HFF-Myc (cell line): ENCODE data around the gene PCGF5.
A peak's percentile ranks its signal among the peaks of the same experiment; 100 is the strongest.
"Not testable (repeated sequence)": the region's sequence is repeated elsewhere in the genome, so short reads cannot be mapped to it uniquely, and the experiment has no call there.

Experiments used
- DNase-seq: peaks from one replicate; pipeline ENCODE4 v3.0.0-alpha.2; 2011; ENCODE audit warnings: low read depth; ENCODE audit errors: extremely low read depth
- H3K4me3 ChIP-seq: replicated peaks from 2 replicates; pipeline ENCODE4 v1.5.1; 2011; ENCODE audit warnings: low read depth, mild to moderate bottlenecking, control low read depth, low read length
- TF ChIP-seq, protein P1 (sequence below): IDR thresholded peaks from 2 replicates; pipeline ENCODE4 v1.5.1; 2012; ENCODE audit warnings: mild to moderate bottlenecking, low read depth, low read length, control low read depth; ENCODE audit errors: missing control alignments

The PCGF5 gene

DNA sequence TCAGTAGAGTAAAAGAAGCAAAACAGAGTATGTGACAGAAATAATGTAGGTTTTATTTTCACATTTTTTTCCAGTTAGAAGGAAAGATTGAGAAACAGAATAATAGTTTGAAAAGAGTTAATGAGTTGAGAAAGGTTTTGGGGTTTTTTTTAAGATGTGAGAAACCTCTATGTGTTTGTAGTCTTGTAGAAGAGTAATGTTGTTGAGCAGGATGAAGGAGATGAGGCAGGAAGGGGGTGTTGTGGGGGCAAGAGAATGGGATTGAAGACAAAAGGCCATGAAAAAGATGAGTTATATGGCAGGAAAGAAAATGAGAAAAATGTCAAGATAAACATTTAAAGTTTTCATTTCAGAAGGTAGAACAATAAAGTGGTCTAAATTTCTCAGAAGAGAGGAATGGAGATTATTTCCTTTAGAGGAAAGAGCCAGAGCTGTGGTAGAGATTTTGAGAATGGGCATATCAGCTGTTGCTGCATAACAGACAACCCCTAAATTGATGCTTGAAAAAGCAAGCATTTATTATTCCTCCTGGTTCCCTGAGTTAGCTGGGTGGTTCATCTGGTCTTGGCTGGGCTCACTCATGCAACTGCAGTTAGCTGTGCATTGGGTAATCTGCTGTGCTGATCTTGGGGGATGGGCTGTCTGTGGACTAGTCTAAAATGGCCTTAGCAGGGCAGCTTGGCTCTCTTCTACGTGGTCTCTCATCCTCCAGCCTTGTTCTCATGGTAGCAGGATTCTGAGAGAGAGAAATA lies 27.1 kb downstream of the PCGF5 start:
- H3K4me3 ChIP-seq: no peak overlapping the region
- no peak for DNase-seq
- TF ChIP-seq, protein P1, sequence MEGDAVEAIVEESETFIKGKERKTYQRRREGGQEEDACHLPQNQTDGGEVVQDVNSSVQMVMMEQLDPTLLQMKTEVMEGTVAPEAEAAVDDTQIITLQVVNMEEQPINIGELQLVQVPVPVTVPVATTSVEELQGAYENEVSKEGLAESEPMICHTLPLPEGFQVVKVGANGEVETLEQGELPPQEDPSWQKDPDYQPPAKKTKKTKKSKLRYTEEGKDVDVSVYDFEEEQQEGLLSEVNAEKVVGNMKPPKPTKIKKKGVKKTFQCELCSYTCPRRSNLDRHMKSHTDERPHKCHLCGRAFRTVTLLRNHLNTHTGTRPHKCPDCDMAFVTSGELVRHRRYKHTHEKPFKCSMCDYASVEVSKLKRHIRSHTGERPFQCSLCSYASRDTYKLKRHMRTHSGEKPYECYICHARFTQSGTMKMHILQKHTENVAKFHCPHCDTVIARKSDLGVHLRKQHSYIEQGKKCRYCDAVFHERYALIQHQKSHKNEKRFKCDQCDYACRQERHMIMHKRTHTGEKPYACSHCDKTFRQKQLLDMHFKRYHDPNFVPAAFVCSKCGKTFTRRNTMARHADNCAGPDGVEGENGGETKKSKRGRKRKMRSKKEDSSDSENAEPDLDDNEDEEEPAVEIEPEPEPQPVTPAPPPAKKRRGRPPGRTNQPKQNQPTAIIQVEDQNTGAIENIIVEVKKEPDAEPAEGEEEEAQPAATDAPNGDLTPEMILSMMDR: no peak

DNA sequence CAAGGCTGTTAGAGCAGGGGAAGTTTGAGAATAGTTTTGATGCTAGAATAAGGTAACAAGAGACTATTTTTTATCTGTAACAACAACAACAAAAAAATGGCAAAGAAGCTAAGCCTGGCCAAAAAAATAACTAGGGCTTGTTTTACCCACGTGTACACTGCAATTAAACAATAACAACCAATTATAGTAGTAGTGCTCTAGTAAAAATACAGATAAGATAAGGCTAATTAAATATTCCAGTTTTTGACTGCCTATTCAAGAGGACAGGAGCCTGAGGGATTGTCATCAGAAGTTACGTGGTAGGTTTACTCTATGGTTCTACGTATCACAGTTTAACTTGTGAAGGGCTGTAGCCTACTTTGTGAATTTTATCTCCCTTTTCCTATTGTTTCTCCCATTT lies 29.2 kb downstream of the PCGF5 start:
- TF ChIP-seq, protein P1: no peak
- H3K4me3 ChIP-seq: no peak overlapping the region
- DNase-seq: no peak

DNA sequence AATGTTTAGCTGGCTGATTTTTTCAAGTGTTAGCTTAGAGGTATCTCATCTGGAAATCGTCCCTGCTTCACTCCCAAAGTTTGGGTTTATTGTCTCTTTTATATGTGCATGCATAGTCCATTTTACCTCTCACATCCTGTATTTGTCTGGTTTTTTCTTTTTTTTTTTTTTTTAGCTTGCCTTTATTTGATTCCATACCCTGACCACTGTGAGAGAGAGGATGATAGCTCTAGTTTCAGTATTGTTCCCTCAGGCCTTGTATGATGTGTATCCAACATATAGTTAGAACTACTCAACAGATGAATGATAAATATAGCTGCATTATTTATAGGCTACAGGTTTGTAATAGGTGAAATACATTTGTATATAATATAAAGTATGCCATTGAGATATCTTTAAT lies 29.9 kb downstream of the PCGF5 start:
- no peak for DNase-seq
- TF ChIP-seq, protein P1: no peak
- H3K4me3 ChIP-seq: no peak overlapping the region

DNA sequence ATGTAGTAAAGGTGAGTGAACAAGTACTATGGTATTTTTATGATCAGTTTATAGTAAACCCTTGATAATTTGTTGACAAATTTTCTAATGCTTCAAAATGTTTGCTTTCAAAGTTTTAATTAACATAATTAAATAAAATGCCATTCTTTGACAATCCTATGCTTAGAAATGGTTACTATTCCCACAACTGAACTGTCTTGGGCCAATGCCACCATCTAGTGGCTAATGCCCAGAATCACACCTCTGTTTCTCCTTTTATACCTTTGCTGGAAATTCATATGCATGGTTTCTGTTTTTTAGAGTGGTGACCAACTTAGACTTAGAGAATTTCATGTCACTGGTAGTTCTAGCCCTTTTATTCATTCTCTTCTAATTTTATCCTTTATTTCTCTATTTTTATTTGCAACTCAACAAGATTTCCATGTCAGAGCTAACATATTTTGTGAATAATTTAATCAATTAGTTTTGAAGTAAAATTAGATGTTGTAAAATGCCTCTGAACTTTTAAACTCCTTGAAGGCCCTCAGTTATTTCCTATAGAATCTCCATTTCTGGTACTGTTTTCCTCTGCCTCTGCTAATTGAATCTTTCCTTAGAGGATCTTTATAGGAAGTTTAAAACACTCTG lies 31.1 kb downstream of the PCGF5 start:
- peak; percentile 25 for DNase-seq
- TF ChIP-seq, protein P1: peak; percentile 78
- no peak overlapping the region for H3K4me3 ChIP-seq

DNA sequence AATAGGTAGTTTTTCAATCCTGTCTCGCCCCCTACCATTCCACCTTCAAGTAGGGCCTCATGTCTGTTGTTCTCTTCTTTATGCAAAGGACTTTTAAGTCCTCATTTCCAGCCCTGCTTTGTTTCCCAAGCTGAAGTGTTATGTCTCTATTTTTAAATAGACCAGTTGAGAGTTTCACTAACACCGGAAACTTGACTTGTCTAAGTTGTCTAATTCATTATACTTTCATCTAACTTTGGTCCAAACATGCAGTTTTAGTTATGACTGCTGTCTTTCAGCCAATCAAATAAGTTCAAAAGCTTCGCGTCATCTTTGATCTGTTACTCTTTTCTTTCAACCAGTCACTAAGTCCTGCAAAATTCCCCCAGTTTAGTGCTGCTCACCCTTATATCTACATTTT lies 32.8 kb downstream of the PCGF5 start:
- TF ChIP-seq, protein P1: no peak
- no peak overlapping the region for H3K4me3 ChIP-seq
- no peak for DNase-seq

DNA sequence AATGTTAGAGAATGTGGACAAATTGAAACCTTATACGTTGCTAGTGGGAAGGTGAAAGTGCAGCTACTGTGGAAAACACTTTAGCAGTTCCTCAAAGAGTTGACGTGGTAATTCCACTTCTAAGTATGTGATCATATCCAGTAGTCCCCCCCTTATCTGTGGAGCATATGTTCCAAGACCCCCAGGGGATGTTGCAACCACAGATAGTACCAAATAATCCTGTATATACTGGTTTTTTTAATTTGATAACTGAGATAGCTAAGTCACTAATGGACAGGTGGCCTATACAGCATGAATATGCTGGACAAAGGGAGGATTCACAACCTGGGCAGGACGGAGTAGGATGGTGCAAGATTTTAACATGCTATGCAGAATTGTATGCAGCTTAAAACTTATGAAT lies 36.8 kb downstream of the PCGF5 start:
- H3K4me3 ChIP-seq: no peak overlapping the region
- DNase-seq: no peak
- TF ChIP-seq, protein P1: no peak

DNA sequence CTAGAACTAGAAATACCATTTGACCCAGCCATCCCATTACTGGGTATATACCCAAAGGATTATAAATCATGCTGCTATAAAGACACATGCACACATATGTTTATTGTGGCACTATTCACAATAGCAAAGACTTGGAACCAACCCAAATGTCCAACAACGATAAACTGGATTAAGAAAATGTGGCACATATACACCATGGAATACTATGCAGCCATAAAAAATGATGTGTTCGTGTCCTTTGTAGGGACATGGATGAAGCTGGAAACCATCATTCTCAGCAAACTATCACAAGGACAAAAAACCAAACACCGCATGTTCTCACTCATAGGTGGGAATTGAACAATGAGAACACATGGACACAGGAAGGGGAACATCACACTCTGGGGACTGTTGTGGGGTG lies 40.0 kb downstream of the PCGF5 start:
- not testable (repeated sequence) for H3K4me3 ChIP-seq, DNase-seq
